Measurements from ENCODE around the gene RENBP.

Gene RENBP

GRCh38 chrX:153951683-153952372, 7.4 kb upstream of the RENBP start:
- CTCF ChIA-PET = interaction anchor here (0.5 to 18.9 kb wide), 7 partner anchors 10 to 188 kb away, joined by 3 to 482 read pairs (median 6); partner anchors contain the start of genes ARHGAP4 and NAA10
- Histone ChIP-seq H3K4me3 (ENCODE audit: control insufficient read depth in 1 of 7, extremely low read depth in 1 of 7, insufficient read depth in 4 of 7, low read depth in 2 of 7, low read length in 6 of 7) (no peak overlapping the region), H3K27ac (ENCODE audit: insufficient read depth in 1 of 2, low read depth in 1 of 2, low read length in 2 of 2, poor library complexity in 1 of 2, severe bottlenecking in 2 of 2) (no peak overlapping the region), H3K9me3 (ENCODE audit: control extremely low read depth in 1 of 5, control insufficient read depth in 4 of 5, insufficient read depth in 2 of 5, low read depth in 1 of 5, low read length in 4 of 5) (no peaks in the 10 kb centered on the region), H3K27me3 (replicated peaks in 2 of 5; ENCODE audit: control insufficient read depth in 4 of 5, insufficient read depth in 5 of 5, low read length in 4 of 5) (peaks cover 0 to 7% (median 0%) of the 10 kb centered on the region in 5 experiments), H3K4me1 (ENCODE audit: control extremely low read depth in 1 of 4, control insufficient read depth in 4 of 4, insufficient read depth in 4 of 4, low read length in 3 of 4) (peaks cover 0 to 32% (median 32%) of the 10 kb centered on the region in 4 experiments), H3K36me3 (ENCODE audit: control insufficient read depth in 4 of 4, insufficient read depth in 4 of 4, low read length in 3 of 4) (peaks cover 3 to 89% (median 44%) of the 10 kb centered on the region in 4 experiments)
- POLR2A ChIA-PET = no interaction called here
- 97% methylated on average over 27 of the region's 28 CpGs for WGBS (ENCODE audit: insufficient coverage)
- DNase-seq = no peak

DNA sequence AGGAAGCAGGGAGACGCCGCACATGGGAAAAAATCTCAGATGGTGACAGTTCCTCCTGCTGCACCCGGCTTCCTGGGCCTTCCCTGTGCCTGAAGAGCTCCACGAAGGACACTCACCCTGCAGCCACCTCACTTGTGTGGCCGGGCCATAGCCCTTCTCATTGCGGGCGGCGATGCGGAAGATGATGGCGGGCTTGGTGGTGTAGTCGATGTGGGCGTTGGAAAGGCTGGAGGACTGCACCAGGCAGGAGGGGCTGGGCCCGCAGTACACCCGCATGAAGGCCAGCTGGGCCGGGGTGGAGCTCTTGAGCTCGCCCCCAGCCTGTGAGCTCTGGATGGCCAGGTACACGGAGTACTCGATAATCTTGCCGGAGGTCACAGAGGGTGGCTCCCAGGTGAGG, 5.7 kb upstream of the RENBP start:
- ChIA-PET POLR2A (no interaction called here), CTCF (interaction anchor here (1.0 to 18.9 kb wide), 10 partner anchors 12 to 194 kb away, joined by 3 to 482 read pairs (median 6); partner anchors contain the start of genes ARHGAP4, AVPR2, NAA10 and PLXNB3)
- Histone ChIP-seq H3K9me3 (ENCODE audit: control extremely low read depth in 1 of 5, control insufficient read depth in 4 of 5, insufficient read depth in 2 of 5, low read depth in 1 of 5, low read length in 4 of 5) (no peaks in the 10 kb centered on the region), H3K27me3 (replicated peaks in 2 of 5; ENCODE audit: control insufficient read depth in 4 of 5, insufficient read depth in 5 of 5, low read length in 4 of 5) (peaks cover 0 to 11% (median 0%) of the 10 kb centered on the region in 5 experiments), H3K4me3 (ENCODE audit: control insufficient read depth in 1 of 7, extremely low read depth in 1 of 7, insufficient read depth in 4 of 7, low read depth in 2 of 7, low read length in 6 of 7) (no peak overlapping the region), H3K4me1 (ENCODE audit: control extremely low read depth in 1 of 4, control insufficient read depth in 4 of 4, insufficient read depth in 4 of 4, low read length in 3 of 4) (peaks cover 0 to 41% (median 37%) of the 10 kb centered on the region in 4 experiments), H3K27ac (ENCODE audit: insufficient read depth in 1 of 2, low read depth in 1 of 2, low read length in 2 of 2, poor library complexity in 1 of 2, severe bottlenecking in 2 of 2) (no peak overlapping the region), H3K36me3 (ENCODE audit: control insufficient read depth in 4 of 4, insufficient read depth in 4 of 4, low read length in 3 of 4) (peaks cover 0 to 72% (median 32%) of the 10 kb centered on the region in 4 experiments)
- WGBS (ENCODE audit: insufficient coverage) = 92% methylated on average over 19 of the region's 19 CpGs
- DNase-seq = no peak

DNA sequence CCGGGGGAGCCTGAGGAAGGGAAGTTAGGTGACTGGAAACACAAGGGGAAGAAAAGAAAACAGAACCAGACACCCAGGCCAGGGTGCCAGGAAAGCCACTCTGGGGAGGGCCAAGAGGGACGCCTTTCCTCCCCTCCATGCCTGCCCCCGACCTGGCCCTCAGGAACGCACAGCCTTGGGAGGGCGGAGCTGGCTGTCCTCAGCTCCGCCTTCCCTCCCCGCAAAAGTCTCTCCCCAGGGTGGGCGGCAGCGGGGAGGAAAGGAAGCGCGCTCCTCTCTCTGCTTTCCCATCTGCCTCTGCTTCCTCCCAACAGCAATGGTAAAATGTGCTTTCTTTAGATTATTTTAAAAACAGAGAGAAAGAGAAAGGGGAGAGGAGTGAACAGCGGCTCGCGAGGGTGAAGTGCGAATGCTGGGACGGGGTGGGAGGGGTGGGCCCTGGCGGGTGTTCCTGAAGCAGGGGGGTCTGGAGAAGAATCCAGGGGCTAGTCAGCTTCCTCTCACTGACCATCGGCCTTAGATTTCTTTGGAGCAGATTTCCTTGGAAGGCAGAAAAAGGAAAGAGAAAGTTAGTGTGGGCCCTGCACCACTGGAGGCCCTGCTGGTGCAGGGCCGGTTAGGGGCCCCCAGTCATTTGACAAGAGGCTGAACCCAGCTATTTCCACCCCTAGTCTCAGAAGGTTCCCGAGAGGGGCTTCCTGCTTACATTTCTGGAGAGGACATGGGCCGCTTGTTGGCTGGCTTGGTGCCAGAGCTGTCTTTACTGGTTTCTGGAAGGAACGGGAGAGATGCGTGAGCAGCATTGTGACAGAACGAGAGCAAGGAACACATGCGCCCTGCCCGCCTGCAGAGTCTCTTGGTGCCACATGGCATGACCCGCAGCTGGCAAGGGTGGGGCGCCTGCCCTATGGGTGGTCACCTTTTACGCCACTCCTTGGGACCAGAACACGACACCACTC, 4.7 kb upstream of the RENBP start:
- peak in 1 of 3 donors; percentile 45 for DNase-seq

GRCh38 chrX:153948002-153948466, 3.6 kb upstream of the RENBP start:
- H3K27me3 ChIP-seq (replicated peaks in 2 of 5; ENCODE audit: control insufficient read depth in 4 of 5, insufficient read depth in 5 of 5, low read length in 4 of 5) = peaks cover 0 to 19% (median 0%) of the 10 kb centered on the region in 5 experiments
- peaks cover 0 to 52% (median 24%) of the 10 kb centered on the region in 4 experiments for H3K36me3 ChIP-seq (ENCODE audit: control insufficient read depth in 4 of 4, insufficient read depth in 4 of 4, low read length in 3 of 4)
- H3K4me3 ChIP-seq (ENCODE audit: control insufficient read depth in 1 of 7, extremely low read depth in 1 of 7, insufficient read depth in 4 of 7, low read depth in 2 of 7, low read length in 6 of 7) = no peak overlapping the region
- no peak for DNase-seq
- CTCF ChIA-PET = interaction anchor here (0.8 to 18.9 kb wide), 9 partner anchors 8 to 188 kb away, joined by 3 to 482 read pairs (median 5); partner anchors contain the start of genes ARHGAP4, NAA10 and PLXNB3
- no peak overlapping the region for H3K27ac ChIP-seq (ENCODE audit: insufficient read depth in 1 of 2, low read depth in 1 of 2, low read length in 2 of 2, poor library complexity in 1 of 2, severe bottlenecking in 2 of 2)
- H3K4me1 ChIP-seq (ENCODE audit: control extremely low read depth in 1 of 4, control insufficient read depth in 4 of 4, insufficient read depth in 4 of 4, low read length in 3 of 4) = peaks cover 0 to 59% (median 55%) of the 10 kb centered on the region in 4 experiments
- WGBS (ENCODE audit: insufficient coverage) = 89% methylated on average over 7 of the region's 10 CpGs
- POLR2A ChIA-PET = interaction anchor here (1.8 to 2.1 kb wide), 2 partner anchors 19 to 23 kb away, joined by 7 to 20 read pairs; partner anchors contain the start of gene ARHGAP4
- no peaks in the 10 kb centered on the region for H3K9me3 ChIP-seq (ENCODE audit: control extremely low read depth in 1 of 5, control insufficient read depth in 4 of 5, insufficient read depth in 2 of 5, low read depth in 1 of 5, low read length in 4 of 5)

More for the DNA sequence above, 4.7 kb upstream of the RENBP start:
- WGBS (ENCODE audit: insufficient coverage) = 55% methylated on average over 24 of the region's 30 CpGs
- Histone ChIP-seq H3K27me3 (replicated peaks in 2 of 5; ENCODE audit: control insufficient read depth in 4 of 5, insufficient read depth in 5 of 5, low read length in 4 of 5) (peaks cover 0 to 11% (median 0%) of the 10 kb centered on the region in 5 experiments), H3K27ac (ENCODE audit: insufficient read depth in 1 of 2, low read depth in 1 of 2, low read length in 2 of 2, poor library complexity in 1 of 2, severe bottlenecking in 2 of 2) (no peak overlapping the region), H3K4me1 (ENCODE audit: control extremely low read depth in 1 of 4, control insufficient read depth in 4 of 4, insufficient read depth in 4 of 4, low read length in 3 of 4) (peaks cover 0 to 50% (median 45%) of the 10 kb centered on the region in 4 experiments), H3K4me3 (ENCODE audit: control insufficient read depth in 1 of 7, extremely low read depth in 1 of 7, insufficient read depth in 4 of 7, low read depth in 2 of 7, low read length in 6 of 7) (no peak overlapping the region), H3K36me3 (ENCODE audit: control insufficient read depth in 4 of 4, insufficient read depth in 4 of 4, low read length in 3 of 4) (peaks cover 0 to 62% (median 28%) of the 10 kb centered on the region in 4 experiments), H3K9me3 (ENCODE audit: control extremely low read depth in 1 of 5, control insufficient read depth in 4 of 5, insufficient read depth in 2 of 5, low read depth in 1 of 5, low read length in 4 of 5) (no peaks in the 10 kb centered on the region)
- CTCF ChIA-PET = interaction anchor here (1.0 to 18.9 kb wide), 11 partner anchors 9 to 193 kb away, joined by 3 to 482 read pairs (median 6); partner anchors contain the start of genes ARHGAP4, AVPR2, NAA10 and PLXNB3
- POLR2A ChIA-PET = interaction anchor here (1.0 to 1.1 kb wide), 2 partner anchors 22 to 24 kb away, joined by 3 to 4 read pairs; no protein-coding TSS in a partner anchor

- CTCF ChIA-PET = interaction anchor here (0.8 to 18.9 kb wide), 12 partner anchors 7 to 182 kb away, joined by 3 to 482 read pairs (median 4); partner anchors contain the start of genes ARHGAP4 and NAA10
- Histone ChIP-seq H3K27ac (ENCODE audit: insufficient read depth in 1 of 2, low read depth in 1 of 2, low read length in 2 of 2, poor library complexity in 1 of 2, severe bottlenecking in 2 of 2) (no peak overlapping the region), H3K4me1 (ENCODE audit: control extremely low read depth in 1 of 4, control insufficient read depth in 4 of 4, insufficient read depth in 4 of 4, low read length in 3 of 4) (peaks cover 0 to 61% (median 59%) of the 10 kb centered on the region in 4 experiments), H3K36me3 (ENCODE audit: control insufficient read depth in 4 of 4, insufficient read depth in 4 of 4, low read length in 3 of 4) (peaks cover 0 to 44% (median 19%) of the 10 kb centered on the region in 4 experiments), H3K9me3 (ENCODE audit: control extremely low read depth in 1 of 5, control insufficient read depth in 4 of 5, insufficient read depth in 2 of 5, low read depth in 1 of 5, low read length in 4 of 5) (no peaks in the 10 kb centered on the region), H3K27me3 (replicated peaks in 2 of 5; ENCODE audit: control insufficient read depth in 4 of 5, insufficient read depth in 5 of 5, low read length in 4 of 5) (peaks cover 0 to 14% (median 0%) of the 10 kb centered on the region in 5 experiments), H3K4me3 (ENCODE audit: control insufficient read depth in 1 of 7, extremely low read depth in 1 of 7, insufficient read depth in 4 of 7, low read depth in 2 of 7, low read length in 6 of 7) (no peak overlapping the region)
- POLR2A ChIA-PET = interaction anchor here (0.9 to 2.1 kb wide), 4 partner anchors 12 to 22 kb away, joined by 3 to 20 read pairs (median 6); partner anchors contain the start of genes ARHGAP4 and NAA10
- WGBS (ENCODE audit: insufficient coverage) = 36% methylated on average over 15 of the region's 19 CpGs
- peak; percentile 78 to 92 (median 87) for DNase-seq
These were observed 2.7 kb upstream of the RENBP start for GRCh38 chrX:153947009-153947769.
